Endothelial cell of umbilical vein (primary cell): ENCODE data around the gene CAMTA1. TPM values are rescaled to one million over a fixed set of nuclear protein-coding genes. Genes with fewer than 3 reads are reported as not detected.

Experiments used
- BruUV-seq: library from RNA; stranded (reverse); fragments of 400-500 nt; replicated peaks from 2 replicates; lab custom pipeline; 2021; lab: Mats Ljungman, UMichigan
- CTCF ChIA-PET: fragments of 300-600, 350-600 bp; sonication (Branson Sonifier 250); formaldehyde crosslinking; loops from one replicate; lab custom pipeline; 2021; ENCODE audit warnings: antibody characterized with exemption, inconsistent platforms; lab: Charles Lee
- POLR2A ChIA-PET: fragments of 300-600, 350-600 bp; sonication (Branson Sonifier 250); formaldehyde crosslinking; loops from one replicate; lab custom pipeline; 2021; ENCODE audit warnings: antibody characterized with exemption, inconsistent platforms; lab: Charles Lee
- DNase-seq: peaks from one replicate; pipeline ENCODE4 v3.0.0-alpha.2; 2011; ENCODE audit warnings: low read depth, low spot score
- FAIRE-seq: peaks from 2 replicates; lab custom pipeline; 2011; peaks lifted over from hg19 to GRCh38; lab: Jason Lieb, UNC
- H2AFZ ChIP-seq: 2 replicates; pipeline ENCODE4 v1.6.0; 2012; ENCODE audit warnings: low read depth, low read length, control low read depth, inconsistent platforms
- H3K27ac ChIP-seq: 2 replicates; pipeline ENCODE4 v1.5.1; 2011; ENCODE audit warnings: low read depth, mild to moderate bottlenecking, control low read depth, low read length, moderate library complexity; ENCODE audit not compliant: insufficient read depth
- H3K27me3 ChIP-seq, 2 experiments: 2 replicates each; pipeline versions ENCODE4 v1.6.0 to v1.6.1; 2011; ENCODE audit warnings: low read length in 2 of 2, mixed read lengths in 1 of 2; ENCODE audit not compliant: control insufficient read depth in 2 of 2, insufficient read depth in 2 of 2
- H3K36me3 ChIP-seq, 2 experiments: 2 replicates in 1 of 2; 3 replicates in 1 of 2; pipeline ENCODE4 v1.5.1; 2011; ENCODE audit warnings: low read length in 2 of 2, mild to moderate bottlenecking in 1 of 2, moderate library complexity in 1 of 2; ENCODE audit not compliant: control insufficient read depth in 2 of 2, insufficient read depth in 2 of 2; ENCODE audit errors: extremely low read depth in 1 of 2
- H3K4me1 ChIP-seq: 3 replicates; pipeline ENCODE4 v1.5.1; 2011; ENCODE audit warnings: mild to moderate bottlenecking, low read length; ENCODE audit not compliant: control insufficient read depth, insufficient read depth; ENCODE audit errors: extremely low read depth
- H3K4me2 ChIP-seq: 2 replicates; pipeline ENCODE4 v1.6.1; 2011; ENCODE audit warnings: low read length, control low read depth, mixed read lengths; ENCODE audit not compliant: insufficient read depth
- H3K4me3 ChIP-seq, 3 experiments: fragments of 200-600 bp in 1 of 3; sonication (generic), shearing (Covaris generic) in 1 of 3; replicated peaks in 1 of 3; 2 replicates each; pipeline ENCODE4 v1.5.1; 2011 to 2016; ENCODE audit warnings: control low read depth in 3 of 3, low read length in 3 of 3, mild to moderate bottlenecking in 2 of 3, inconsistent platforms in 1 of 3, low read depth in 1 of 3, moderate library complexity in 1 of 3; ENCODE audit not compliant: insufficient read depth in 1 of 3
- H3K79me2 ChIP-seq: 2 replicates; pipeline ENCODE4 v1.6.0; 2012; ENCODE audit warnings: low read length, inconsistent platforms; ENCODE audit not compliant: control insufficient read depth, insufficient read depth
- H3K9ac ChIP-seq: replicated peaks from 2 replicates; pipeline ENCODE3; 2011; ENCODE audit warnings: low read length, control low read depth; ENCODE audit not compliant: insufficient read depth; ENCODE audit errors: extremely low read depth
- H3K9me1 ChIP-seq: replicated peaks from 3 replicates; pipeline ENCODE4 v1.6.0; 2011; ENCODE audit warnings: mild to moderate bottlenecking, low read length; ENCODE audit not compliant: control insufficient read depth, insufficient read depth; ENCODE audit errors: extremely low read depth
- H3K9me3 ChIP-seq: replicated peaks from 2 replicates; pipeline ENCODE4 v1.5.1; 2012; ENCODE audit warnings: low read length, inconsistent platforms; ENCODE audit not compliant: control insufficient read depth, insufficient read depth
- H4K20me1 ChIP-seq: replicated peaks from 2 replicates; pipeline ENCODE3; 2011; ENCODE audit warnings: mild to moderate bottlenecking, low read length; ENCODE audit not compliant: control insufficient read depth, insufficient read depth; ENCODE audit errors: extremely low read depth
- CTCF ChIP-seq, 2 donors: IDR thresholded peaks; 1 replicate in 1 of 2; 2 replicates in 1 of 2; pipeline ENCODE4 v1.5.1; 2011; ENCODE audit warnings: low read length in 2 of 2, mild to moderate bottlenecking in 2 of 2, moderate library complexity in 2 of 2, control low read depth in 1 of 2, inconsistent platforms in 1 of 2, low read depth in 1 of 2; ENCODE audit not compliant: insufficient read depth in 1 of 2; ENCODE audit errors: extremely low read depth in 1 of 2
- EZH2 ChIP-seq: IDR thresholded peaks from 2 replicates; pipeline ENCODE4 v1.6.1; 2012; ENCODE audit warnings: borderline replicate concordance, low read depth, mild to moderate bottlenecking, moderate library complexity, low read length, inconsistent platforms; ENCODE audit not compliant: severe bottlenecking
- FOS ChIP-seq: IDR thresholded peaks from 2 replicates; pipeline ENCODE4 v1.6.1; 2011; ENCODE audit warnings: mild to moderate bottlenecking, low read length, moderate library complexity, borderline replicate concordance; ENCODE audit not compliant: insufficient read depth
- GATA2 ChIP-seq: IDR thresholded peaks from 2 replicates; pipeline ENCODE4 v1.7.0; 2011; ENCODE audit warnings: low read depth, mild to moderate bottlenecking, moderate library complexity, mixed read lengths, low read length; ENCODE audit not compliant: insufficient read length, insufficient read depth
- JUN ChIP-seq: IDR thresholded peaks from 2 replicates; pipeline ENCODE4 v1.6.1; 2011; ENCODE audit warnings: borderline replicate concordance, low read depth; ENCODE audit not compliant: insufficient read length, insufficient read depth
- MAX ChIP-seq: IDR thresholded peaks from 2 replicates; pipeline ENCODE4 v1.6.1; 2011; ENCODE audit not compliant: insufficient read depth, insufficient read length
- MYC ChIP-seq: IDR thresholded peaks from one replicate; pipeline ENCODE4 v1.6.1; 2011; ENCODE audit warnings: mild to moderate bottlenecking, low read depth, low read length
- POLR2A ChIP-seq: IDR thresholded peaks from 2 replicates; pipeline ENCODE4 v1.6.1; 2012; ENCODE audit warnings: low read depth, mild to moderate bottlenecking, control low read depth, low read length
- POLR2AphosphoS5 ChIP-seq: IDR thresholded peaks from 2 replicates; pipeline ENCODE4 v1.6.1; 2012; ENCODE audit warnings: low read depth, mild to moderate bottlenecking, control low read depth, low read length, moderate library complexity; ENCODE audit not compliant: insufficient read depth
- dilution Hi-C: fragments of 300-500 bp; cut with MboI; formaldehyde crosslinking; loops from one replicate; pipeline ENCODE4 v1.15.0; 2019; ENCODE audit warnings: low sequenced_read_pairs; ENCODE audit not compliant: extremely low pct_ligation_motif_present
- intact Hi-C: fragments of 100-400 bp; cut with micrococcal nuclease; formaldehyde crosslinking; loops from one replicate; pipeline ENCODE4 v1.10.0; 2022
- polyA plus RNA-seq, 4 experiments: library from polyadenylated mRNA; depleted of rRNA in 3 of 4; stranded (reverse) in 3 of 4; unstranded in 1 of 4; fragments of >200 nt; gene quantifications; 2 replicates each; pipeline versions ENCODE4 v1.2.1 to v1.2.3, GENCODE V29; 2011 to 2012; ENCODE audit warnings: missing spikeins in 1 of 4
- small RNA-seq: library from RNA; depleted of rRNA; stranded (forward); fragments of <200 nt; gene quantifications from one replicate; pipeline ENCODE3, GENCODE V24; 2012; ENCODE audit warnings: low replicate concordance, low read depth; ENCODE audit not compliant: insufficient read depth, insufficient read length
- total RNA-seq: library from RNA; stranded (reverse); gene quantifications from 2 replicates; pipeline ENCODE4 v1.2.3, GENCODE V29; 2021

Gene CAMTA1
- total and polyA plus RNA-seq, 2 donors (not counting 3 experiments of a cell fraction or from before 2014, with no cell fraction given), result 50.8 to 92.7 TPM

- no peak overlapping the region for H3K27ac ChIP-seq
- no peaks in the 10 kb centered on the region for H3K9me1 ChIP-seq
- no peaks in the 10 kb centered on the region for H3K27me3 ChIP-seq
- dilution Hi-C loops, result no loop called here
- intact Hi-C loops, result no loop called here
- no peak overlapping the region for H3K4me2 ChIP-seq
- no peak for TF ChIP-seq EZH2
- TF ChIP-seq POLR2A, result no peak
- no peak for TF ChIP-seq JUN
- TF ChIP-seq MYC, result no peak
- TF ChIP-seq MAX, result no peak
- TF ChIP-seq POLR2AphosphoS5, result no peak
- TF ChIP-seq FOS, result no peak
- no peak for TF ChIP-seq GATA2
- no peak for TF ChIP-seq CTCF (IDR thresholded peaks at IDR 0.05; ENCODE audit: extremely low read depth in 1 of 2, insufficient read depth in 1 of 2, low read depth in 1 of 2, low read length in 2 of 2)
- H3K4me3 ChIP-seq, result no peak overlapping the region
- ChIA-PET CTCF (no interaction called here), POLR2A (no interaction called here)
- no TSS peak for BruUV-seq
- no peaks in the 10 kb centered on the region for H3K4me1 ChIP-seq
- H3K79me2 ChIP-seq, result no peaks in the 10 kb centered on the region
- H2AFZ ChIP-seq, result no peak overlapping the region
- no peaks in the 10 kb centered on the region for H3K9me3 ChIP-seq
- FAIRE-seq (peak; percentile 33), DNase-seq (no peak)
- H3K9ac ChIP-seq, result no peak overlapping the region
- H3K36me3 ChIP-seq, result no peaks in the 10 kb centered on the region
- no peaks in the 10 kb centered on the region for H4K20me1 ChIP-seq
These were observed 1028.6 kb downstream of the CAMTA1 start for GRCh38 chr1:7813677-7814373.

Small RNA genes lying within 50 kb of the gene (small RNA-seq; reads per million reads assigned to genes)
- gene AL359881.1, result not detected
- gene AL590128.1, result not detected
- gene RNU1-8P, result 2.2 reads per million, percentile 4 among the genes with 10 or more reads in this experiment

Other genes starting within 250 kb of the CAMTA1 start
- 39.7 and 42.9 TPM in 2 replicates for gene NOL9, start 230.9 kb upstream of the CAMTA1 start, total RNA-seq
- gene NOL9, start 230.9 kb upstream of the CAMTA1 start, polyA plus RNA-seq, result 14.1 TPM in 2 replicates
- gene TAS1R1, start 230.1 kb upstream of the CAMTA1 start, total RNA-seq, result not detected in 2 replicates
- not detected in 2 replicates for gene TAS1R1, start 230.1 kb upstream of the CAMTA1 start, polyA plus RNA-seq
- gene ZBTB48, start 205.5 kb upstream of the CAMTA1 start, total RNA-seq, result 25.1 and 29.2 TPM in 2 replicates
- 20.9 and 29.0 TPM in 2 replicates for gene ZBTB48, start 205.5 kb upstream of the CAMTA1 start, polyA plus RNA-seq
- gene KLHL21, start 182.6 kb upstream of the CAMTA1 start, total RNA-seq, result 19.2 and 22.4 TPM in 2 replicates
- gene KLHL21, start 182.6 kb upstream of the CAMTA1 start, polyA plus RNA-seq, result 18.0 and 24.9 TPM in 2 replicates
- 17.8 and 18.6 TPM in 2 replicates for gene PHF13, start 171.7 kb upstream of the CAMTA1 start, total RNA-seq
- 5.6 and 5.7 TPM in 2 replicates for gene PHF13, start 171.7 kb upstream of the CAMTA1 start, polyA plus RNA-seq
- gene THAP3, start 160.6 kb upstream of the CAMTA1 start, total RNA-seq, result 15.2 and 16.7 TPM in 2 replicates
- 11.3 and 13.5 TPM in 2 replicates for gene THAP3, start 160.6 kb upstream of the CAMTA1 start, polyA plus RNA-seq
- gene DNAJC11, start 83.6 kb upstream of the CAMTA1 start, total RNA-seq, result 64.3 and 65.9 TPM in 2 replicates
- 30.2 and 31.1 TPM in 2 replicates for gene DNAJC11, start 83.6 kb upstream of the CAMTA1 start, polyA plus RNA-seq